Neural progenitor cell (in vitro differentiated cells): ENCODE results near the gene RPRD2.

Experiments used
- CTCF ChIP-seq: fragments of 200-600 bp; sonication (generic); IDR thresholded peaks from 2 replicates; pipeline ENCODE4 v1.5.1; 2017; ENCODE audit warnings: antibody characterized with exemption, mild to moderate bottlenecking
- EZH2 ChIP-seq: fragments of 200-600 bp; sonication (generic); IDR thresholded peaks from 2 replicates; pipeline ENCODE4 v1.6.1; 2017; ENCODE audit warnings: antibody characterized with exemption, mild to moderate bottlenecking, moderate library complexity

- no peak for TF ChIP-seq CTCF
- no peak for TF ChIP-seq EZH2
These were observed 51.9 kb downstream of the RPRD2 start for GRCh38 chr1:150415800-150416199.
